SK-N-SH treated with all-trans-retinoic acid at 6 μM for 48 hours (cell line): Measurements from ENCODE around the gene DIP2B.

Experiments
- CREB5 ChIP-seq: fragments of 250-450 bp; sonication (Bioruptor Pico); IDR thresholded peaks from 2 replicates; pipeline ENCODE4 v1.5.1; 2020; ENCODE audit warnings: low read depth, mild to moderate bottlenecking, moderate library complexity
- CSRNP3 ChIP-seq: fragments of 250-450 bp; sonication (Bioruptor Pico); IDR thresholded peaks from 2 replicates; pipeline ENCODE4 v1.5.1; 2021; ENCODE audit warnings: mild to moderate bottlenecking, moderate library complexity
- GLIS3 ChIP-seq: fragments of 250-450 bp; sonication (Bioruptor Pico); IDR thresholded peaks from 2 replicates; pipeline ENCODE4 v1.5.0; 2020; ENCODE audit warnings: mild to moderate bottlenecking, moderate library complexity
- ISL1 ChIP-seq: fragments of 250-450 bp; sonication (Bioruptor Pico); IDR thresholded peaks from 2 replicates; pipeline ENCODE4 v2.1.2; 2022; ENCODE audit warnings: mild to moderate bottlenecking, moderate library complexity
- OSR1 ChIP-seq: fragments of 250-450 bp; sonication (Bioruptor Pico); IDR thresholded peaks from 2 replicates; pipeline ENCODE4 v1.8.0; 2022; ENCODE audit warnings: moderate library complexity, mild to moderate bottlenecking, inconsistent platforms
- PATZ1 ChIP-seq: fragments of 250-450 bp; sonication (Bioruptor Pico); IDR thresholded peaks from 2 replicates; pipeline ENCODE4 v1.8.0; 2020; ENCODE audit warnings: mild to moderate bottlenecking, moderate library complexity, borderline replicate concordance
- RARB ChIP-seq: fragments of 250-450 bp; sonication (Bioruptor Pico); IDR thresholded peaks from 2 replicates; pipeline ENCODE4 v1.8.0; 2021; ENCODE audit warnings: mild to moderate bottlenecking, moderate library complexity
- TCF4 ChIP-seq: fragments of 250-450 bp; sonication (Bioruptor Pico); IDR thresholded peaks from 2 replicates; pipeline ENCODE4 v1.8.0; 2021; ENCODE audit warnings: mild to moderate bottlenecking, moderate library complexity, borderline replicate concordance
- TOX ChIP-seq: fragments of 250-450 bp; sonication (Bioruptor Pico); IDR thresholded peaks from 2 replicates; pipeline ENCODE4 v1.8.0; 2021; ENCODE audit warnings: mild to moderate bottlenecking, moderate library complexity, borderline replicate concordance
- TSHZ2 ChIP-seq: fragments of 250-450 bp; sonication (Bioruptor Pico); IDR thresholded peaks from 2 replicates; pipeline ENCODE4 v1.5.0; 2020; ENCODE audit warnings: mild to moderate bottlenecking, moderate library complexity
- ZC3H10 ChIP-seq: fragments of 250-450 bp; sonication (Bioruptor Pico); IDR thresholded peaks from 2 replicates; pipeline ENCODE4 v1.5.1; 2021; ENCODE audit warnings: mild to moderate bottlenecking, moderate library complexity
- ZFP3 ChIP-seq: fragments of 250-450 bp; sonication (Bioruptor Pico); IDR thresholded peaks from 2 replicates; pipeline ENCODE4 v1.5.0; 2020; ENCODE audit warnings: mild to moderate bottlenecking, moderate library complexity
- ZFP30 ChIP-seq: fragments of 450-650 bp; formaldehyde crosslinking; IDR thresholded peaks from 2 replicates; pipeline ENCODE4 v1.5.0; 2022; ENCODE audit warnings: mild to moderate bottlenecking, moderate library complexity
- ZNF70 ChIP-seq: fragments of 450-650 bp; formaldehyde crosslinking; IDR thresholded peaks from 2 replicates; pipeline ENCODE4 v1.5.0; 2020; ENCODE audit warnings: mild to moderate bottlenecking, moderate library complexity

GRCh38 chr12:50542448-50542847, 37.7 kb downstream of the DIP2B start:
- no peak for TF ChIP-seq CREB5 (CRISPR knock-in tag)
- TF ChIP-seq ISL1 (CRISPR knock-in tag): no peak
- TF ChIP-seq ZFP30: no peak
- no peak for TF ChIP-seq TOX (CRISPR knock-in tag)
- no peak for TF ChIP-seq ZFP3 (CRISPR knock-in tag)
- TF ChIP-seq PATZ1 (CRISPR knock-in tag): no peak
- TF ChIP-seq OSR1 (CRISPR knock-in tag): no peak
- TF ChIP-seq CSRNP3 (CRISPR knock-in tag): no peak
- TF ChIP-seq TCF4 (CRISPR knock-in tag): no peak
- TF ChIP-seq ZC3H10: no peak
- no peak for TF ChIP-seq GLIS3 (CRISPR knock-in tag)
- no peak for TF ChIP-seq TSHZ2 (CRISPR knock-in tag)
- TF ChIP-seq RARB (CRISPR knock-in tag): no peak
- no peak for TF ChIP-seq ZNF70 (CRISPR knock-in tag)
